GM23338 (cell line): ENCODE results near the gene CREB3L2. TPM values are rescaled to one million over a fixed set of nuclear protein-coding genes. Genes with fewer than 3 reads are reported as not detected.
A peak's percentile ranks its signal among the peaks of the same experiment; 100 is the strongest.

Experiments used
- ATAC-seq: fragments of 200-7000 bp; cut with Tn5 transposase; 3 replicates; pipeline ENCODE4 v1.9.1; 2020
- DNase-seq: peaks from one replicate; pipeline ENCODE4 v3.0.0-alpha.2; 2015; ENCODE audit warnings: low spot score
- H2AFZ ChIP-seq: fragments of 200-600 bp; sonication (generic); 2 replicates; pipeline ENCODE4 v1.8.0; 2016; ENCODE audit warnings: antibody characterized with exemption, mild to moderate bottlenecking, moderate library complexity
- H3F3A ChIP-seq: fragments of 200-600 bp; sonication (generic); replicated peaks from 2 replicates; pipeline ENCODE4 v1.8.0; 2017; ENCODE audit warnings: antibody characterized with exemption, mixed run types, low read depth
- H3K27ac ChIP-seq: fragments of 200-600 bp; sonication (generic); 2 replicates; pipeline ENCODE4 v1.6.1; 2016; ENCODE audit warnings: low read depth
- H3K27me3 ChIP-seq: fragments of 200-600 bp; sonication (generic); 2 replicates; pipeline ENCODE4 v1.8.0; 2016; ENCODE audit warnings: mild to moderate bottlenecking, mixed run types, moderate library complexity; ENCODE audit not compliant: insufficient read depth
- H3K36me3 ChIP-seq: fragments of 200-600 bp; sonication (generic); 2 replicates; pipeline ENCODE4 v1.8.0; 2016; ENCODE audit warnings: mild to moderate bottlenecking; ENCODE audit not compliant: insufficient read depth
- H3K4me1 ChIP-seq: fragments of 200-600 bp; sonication (generic); 2 replicates; pipeline ENCODE4 v1.8.0; 2016; ENCODE audit warnings: mild to moderate bottlenecking, moderate library complexity; ENCODE audit not compliant: insufficient read depth
- H3K4me2 ChIP-seq: fragments of 200-600 bp; sonication (generic); 2 replicates; pipeline ENCODE4 v1.7.1; 2017; ENCODE audit warnings: mixed run types
- H3K4me3 ChIP-seq: fragments of 200-600 bp; sonication (generic); 2 replicates; pipeline ENCODE4 v1.6.1; 2016; ENCODE audit warnings: mixed run types
- H3K79me2 ChIP-seq: fragments of 200-600 bp; sonication (generic); replicated peaks from 2 replicates; pipeline ENCODE4 v1.8.0; 2017; ENCODE audit warnings: mild to moderate bottlenecking; ENCODE audit not compliant: insufficient read depth
- H3K9me2 ChIP-seq: fragments of 200-600 bp; sonication (generic); 2 replicates; pipeline ENCODE4 v1.8.0; 2017; ENCODE audit not compliant: insufficient read depth
- H4K20me1 ChIP-seq: fragments of 200-600 bp; sonication (generic); replicated peaks from 2 replicates; pipeline ENCODE4 v1.8.0; 2017; ENCODE audit warnings: mild to moderate bottlenecking; ENCODE audit not compliant: insufficient read depth
- H3K27ac Mint-ChIP-seq: 2 replicates; pipeline ENCODE4 v1.8.0; 2020; ENCODE audit warnings: inconsistent platforms, mild to moderate bottlenecking, moderate library complexity, mixed read lengths
- H3K27me3 Mint-ChIP-seq: 3 replicates; pipeline ENCODE4 v1.8.0; 2022; ENCODE audit warnings: low read depth, mild to moderate bottlenecking, moderate library complexity, mixed read lengths, inconsistent platforms; ENCODE audit not compliant: insufficient read depth, poor library complexity
- H3K36me3 Mint-ChIP-seq: 3 replicates; pipeline ENCODE4 v1.8.0; 2021; ENCODE audit warnings: low read depth, mild to moderate bottlenecking, inconsistent platforms, moderate library complexity, mixed read lengths
- H3K4me1 Mint-ChIP-seq: 3 replicates; pipeline ENCODE4 v1.8.0; 2020; ENCODE audit warnings: mild to moderate bottlenecking, inconsistent platforms, mixed read lengths
- H3K4me3 Mint-ChIP-seq: 3 replicates; pipeline ENCODE4 v1.8.0; 2021; ENCODE audit warnings: moderate library complexity, mild to moderate bottlenecking, inconsistent platforms, mixed read lengths
- H3K9me3 Mint-ChIP-seq: 3 replicates; pipeline ENCODE4 v1.8.0; 2020; ENCODE audit warnings: moderate library complexity, mild to moderate bottlenecking, inconsistent platforms, mixed read lengths
- CREB1 ChIP-seq: fragments of 250-450 bp; sonication (Bioruptor Pico); IDR thresholded peaks from 2 replicates; pipeline ENCODE4 v1.5.0; 2020; ENCODE audit warnings: low read depth, mild to moderate bottlenecking, moderate library complexity
- EZH2 ChIP-seq: fragments of 200-600 bp; sonication (generic); IDR thresholded peaks from one replicate; pipeline ENCODE4 v1.8.0; 2017; ENCODE audit warnings: antibody characterized with exemption, mild to moderate bottlenecking, low read depth; ENCODE audit not compliant: unreplicated experiment
- JUNB ChIP-seq: IDR thresholded peaks from one replicate; pipeline ENCODE4 v1.6.1; 2016; ENCODE audit warnings: antibody characterized with exemption; ENCODE audit not compliant: unreplicated experiment
- NANOG ChIP-seq: IDR thresholded peaks from 2 replicates; pipeline ENCODE4 v1.6.1; 2016; ENCODE audit warnings: antibody characterized with exemption, borderline replicate concordance
- POLR2AphosphoS5 ChIP-seq: IDR thresholded peaks from 2 replicates; pipeline ENCODE4 v1.6.1; 2016; ENCODE audit warnings: antibody characterized with exemption, low read depth
- REST ChIP-seq: IDR thresholded peaks from one replicate; pipeline ENCODE4 v1.6.1; 2018; ENCODE audit warnings: antibody characterized with exemption; ENCODE audit not compliant: unreplicated experiment
- STAT1 ChIP-seq: IDR thresholded peaks from one replicate; pipeline ENCODE4 v1.6.1; 2016; ENCODE audit warnings: antibody characterized with exemption; ENCODE audit not compliant: unreplicated experiment
- ZNF331 ChIP-seq: fragments of 250-450 bp; sonication (Bioruptor Pico); IDR thresholded peaks from 2 replicates; pipeline ENCODE4 v1.5.0; 2020; ENCODE audit warnings: low read depth, mild to moderate bottlenecking, moderate library complexity
- ZNF462 ChIP-seq: fragments of 250-450 bp; sonication (Bioruptor Pico); IDR thresholded peaks from 2 replicates; pipeline ENCODE4 v1.5.0; 2020; ENCODE audit warnings: mild to moderate bottlenecking, moderate library complexity
- polyA plus RNA-seq: library from polyadenylated mRNA; unstranded; fragments of >200 nt; fragmentation: Nextera tagmentation; extraction: Ambion mirVana; gene quantifications from 2 replicates; pipeline ENCODE4 v1.2.1, GENCODE V29; 2016
- total RNA-seq: library from RNA; depleted of rRNA; stranded (reverse); fragments of >200 nt; shearing (Covaris generic); gene quantifications from 2 replicates; pipeline ENCODE4 v1.2.3, GENCODE V29; 2014
- TF ChIP-seq, protein P1 (sequence below), 2 experiments: fragments of 200-600 bp in 1 of 2; sonication (generic) in 1 of 2; conservative IDR thresholded peaks; 2 replicates each; pipeline versions ENCODE4 v1.5.1 to v1.6.1; 2016 to 2017; ENCODE audit warnings: antibody characterized with exemption in 2 of 2, low read depth in 2 of 2, mild to moderate bottlenecking in 2 of 2, moderate library complexity in 1 of 2

CREB3L2 gene
- total and polyA plus RNA-seq, 2 experiments from 2014 or later = 14.5 to 27.1 TPM

- TF ChIP-seq, protein P1, sequence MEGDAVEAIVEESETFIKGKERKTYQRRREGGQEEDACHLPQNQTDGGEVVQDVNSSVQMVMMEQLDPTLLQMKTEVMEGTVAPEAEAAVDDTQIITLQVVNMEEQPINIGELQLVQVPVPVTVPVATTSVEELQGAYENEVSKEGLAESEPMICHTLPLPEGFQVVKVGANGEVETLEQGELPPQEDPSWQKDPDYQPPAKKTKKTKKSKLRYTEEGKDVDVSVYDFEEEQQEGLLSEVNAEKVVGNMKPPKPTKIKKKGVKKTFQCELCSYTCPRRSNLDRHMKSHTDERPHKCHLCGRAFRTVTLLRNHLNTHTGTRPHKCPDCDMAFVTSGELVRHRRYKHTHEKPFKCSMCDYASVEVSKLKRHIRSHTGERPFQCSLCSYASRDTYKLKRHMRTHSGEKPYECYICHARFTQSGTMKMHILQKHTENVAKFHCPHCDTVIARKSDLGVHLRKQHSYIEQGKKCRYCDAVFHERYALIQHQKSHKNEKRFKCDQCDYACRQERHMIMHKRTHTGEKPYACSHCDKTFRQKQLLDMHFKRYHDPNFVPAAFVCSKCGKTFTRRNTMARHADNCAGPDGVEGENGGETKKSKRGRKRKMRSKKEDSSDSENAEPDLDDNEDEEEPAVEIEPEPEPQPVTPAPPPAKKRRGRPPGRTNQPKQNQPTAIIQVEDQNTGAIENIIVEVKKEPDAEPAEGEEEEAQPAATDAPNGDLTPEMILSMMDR (conservative IDR thresholded peaks at IDR 0.05; ENCODE audit: low read depth in 2 of 2) = no peak
- no peak for TF ChIP-seq CREB1
- TF ChIP-seq JUNB = no peak
- no peak for TF ChIP-seq STAT1
- TF ChIP-seq POLR2AphosphoS5 = no peak
- TF ChIP-seq REST = no peak
- no peak for TF ChIP-seq NANOG
- no peak for TF ChIP-seq ZNF331 (CRISPR knock-in tag)
- TF ChIP-seq EZH2 = no peak
Observed at GRCh38 chr7:137934941-137935883, 66.7 kb downstream of the CREB3L2 start (continued).

DNA sequence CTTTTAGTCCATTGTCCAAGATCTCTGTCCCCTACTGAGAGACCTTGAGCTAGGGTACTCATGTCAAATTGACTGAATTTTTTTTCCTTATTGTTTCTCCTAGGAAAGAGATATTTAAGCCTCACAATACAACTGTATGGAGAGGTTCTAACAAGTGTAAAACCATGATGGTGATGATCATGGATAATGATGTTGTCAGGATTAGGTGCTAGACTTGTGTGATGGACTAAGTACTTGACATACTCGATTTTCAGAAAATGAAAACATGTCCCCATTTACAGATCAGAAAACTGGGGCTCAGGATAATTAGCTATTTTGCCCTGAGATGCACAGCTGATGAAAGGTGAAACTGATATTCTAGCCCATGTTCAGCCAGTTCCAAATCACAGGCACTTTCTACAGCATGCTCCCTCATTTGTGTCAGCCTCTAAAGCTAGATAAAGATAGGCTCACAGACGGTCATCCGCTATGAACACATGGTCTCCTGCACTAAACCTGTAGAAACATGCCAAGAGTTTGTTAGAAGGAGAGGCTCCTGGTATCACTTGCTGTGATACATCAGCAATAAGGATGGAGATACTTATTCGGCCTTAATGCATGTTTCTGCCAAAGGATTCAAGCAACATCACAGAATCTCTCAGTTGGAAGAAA is 67.6 kb downstream of the CREB3L2 start:
- Mint-ChIP-seq H3K9me3 (no peaks in the 10 kb centered on the region), H3K4me3 (no peak overlapping the region), H3K27ac (no peak overlapping the region), H3K36me3 (peaks cover 4% of the 10 kb centered on the region; the same call in 1 of the 3 replicates), H3K4me1 (peaks cover 22% of the 10 kb centered on the region), H3K27me3 (no peaks in the 10 kb centered on the region)
- Histone ChIP-seq H3F3A (no peaks in the 10 kb centered on the region), H3K4me3 (no peak overlapping the region), H3K36me3 (no peaks in the 10 kb centered on the region), H3K4me2 (0 out of 2 replicates have a peak overlapping the region, but pooled peaks have one; percentile 12), H4K20me1 (peaks cover 10% of the 10 kb centered on the region), H3K27ac (no peak overlapping the region), H2AFZ (no peak overlapping the region), H3K79me2 (peaks cover 90% of the 10 kb centered on the region), H3K9me2 (no peaks in the 10 kb centered on the region), H3K4me1 (peaks cover 31% of the 10 kb centered on the region), H3K27me3 (no peaks in the 10 kb centered on the region)
- no peak for ATAC-seq
- no peak for DNase-seq
- no peak for TF ChIP-seq CREB1
- TF ChIP-seq POLR2AphosphoS5 = no peak
- TF ChIP-seq ZNF462 (CRISPR knock-in tag) = no peak
- no peak for TF ChIP-seq ZNF331 (CRISPR knock-in tag)
- no peak for TF ChIP-seq JUNB
- TF ChIP-seq EZH2 = no peak
